Measurements from ENCODE around the gene EARS2.
A peak's percentile ranks its signal among the peaks of the same experiment; 100 is the strongest.
"Not testable (repeated sequence)": the region's sequence is repeated elsewhere in the genome, so short reads cannot be mapped to it uniquely, and the experiment has no call there.

EARS2 gene

GRCh38 chr16:23556881-23557778 is at the start of gene EARS2, which contains the start of gene UBFD1:
TSS of gene EARS2 (minus strand) at chr16:23557350. CDS start at chr16:23557343, 7 bp downstream.
TSS of gene UBFD1 (plus strand) at chr16:23557727. CDS start at chr16:23557743, 16 bp downstream.
- WGBS (ENCODE audit: insufficient coverage, insufficient read length): no CpG with 5 or more reads among the region's 65 CpGs
- Histone ChIP-seq H3K36me3 (ENCODE audit: control insufficient read depth, insufficient read depth, low read length) (peaks cover 11% of the 10 kb centered on the region), H3K27me3 (ENCODE audit: control insufficient read depth, insufficient read depth, low read length) (no peaks in the 10 kb centered on the region), H3K9me3 (ENCODE audit: control insufficient read depth, insufficient read depth, low read length) (no peaks in the 10 kb centered on the region), H3K27ac (ENCODE audit: low read length) (no peak within 1 kb of the TSS), H3K4me1 (ENCODE audit: control insufficient read depth, insufficient read depth, low read length) (no peaks in the 10 kb centered on the region), H3K4me3 (ENCODE audit: low read length) (peak within 1 kb of the TSS; percentile 92)
- DNase-seq (ENCODE audit: low read depth, low spot score): peak; percentile 93

GRCh38 chr16:23597003-23597756 is 40.0 kb upstream of the EARS2 start:
- no peaks in the 10 kb centered on the region for H3K9me3 ChIP-seq (ENCODE audit: control insufficient read depth, insufficient read depth, low read length)
- H3K4me1 ChIP-seq (ENCODE audit: control insufficient read depth, insufficient read depth, low read length): no peaks in the 10 kb centered on the region
- no peak overlapping the region for H3K27ac ChIP-seq (ENCODE audit: low read length)
- peak; percentile 9 for DNase-seq (ENCODE audit: low read depth, low spot score)
- H3K4me3 ChIP-seq (ENCODE audit: low read length): no peak overlapping the region
- no CpG with 5 or more reads among the region's 11 CpGs for WGBS (ENCODE audit: insufficient coverage, insufficient read length)
- H3K36me3 ChIP-seq (ENCODE audit: control insufficient read depth, insufficient read depth, low read length): no peaks in the 10 kb centered on the region
- H3K27me3 ChIP-seq (ENCODE audit: control insufficient read depth, insufficient read depth, low read length): no peaks in the 10 kb centered on the region

- H3K9me3 ChIP-seq (ENCODE audit: control insufficient read depth, insufficient read depth, low read length): no peaks in the 10 kb centered on the region
- H3K4me1 ChIP-seq (ENCODE audit: control insufficient read depth, insufficient read depth, low read length): no peaks in the 10 kb centered on the region
- DNase-seq (ENCODE audit: low read depth, low spot score): peak; percentile 76
- H3K27ac ChIP-seq (ENCODE audit: low read length): no peak within 1 kb of the TSS
- no CpG with 5 or more reads among the region's 67 CpGs for WGBS (ENCODE audit: insufficient coverage, insufficient read length)
- H3K4me3 ChIP-seq (ENCODE audit: low read length): peak within 1 kb of the TSS; percentile 74
- no peaks in the 10 kb centered on the region for H3K27me3 ChIP-seq (ENCODE audit: control insufficient read depth, insufficient read depth, low read length)
- H3K36me3 ChIP-seq (ENCODE audit: control insufficient read depth, insufficient read depth, low read length): no peaks in the 10 kb centered on the region
These were observed 39.0 kb upstream of the EARS2 start, which contains the start of gene NDUFAB1 for GRCh38 chr16:23595951-23596720. TSS of gene NDUFAB1 (minus strand) at chr16:23596316. CDS start at chr16:23596290, 26 bp downstream.

- Histone ChIP-seq H3K4me3 (ENCODE audit: low read length) (peak overlapping the region; percentile 74), H3K36me3 (ENCODE audit: control insufficient read depth, insufficient read depth, low read length) (peaks cover under 1% of the 10 kb centered on the region; the same call in 1 of the 2 replicates), H3K27ac (ENCODE audit: low read length) (no peak overlapping the region), H3K9me3 (ENCODE audit: control insufficient read depth, insufficient read depth, low read length) (no peaks in the 10 kb centered on the region), H3K27me3 (ENCODE audit: control insufficient read depth, insufficient read depth, low read length) (no peaks in the 10 kb centered on the region), H3K4me1 (ENCODE audit: control insufficient read depth, insufficient read depth, low read length) (no peaks in the 10 kb centered on the region)
- WGBS (ENCODE audit: insufficient coverage, insufficient read length): no CpG with 5 or more reads among the region's 34 CpGs
- DNase-seq (ENCODE audit: low read depth, low spot score): no peak
These were observed 38.2 kb upstream of the EARS2 start for GRCh38 chr16:23595246-23595950.

- H3K27ac ChIP-seq (ENCODE audit: low read length): no peak overlapping the region
- WGBS (ENCODE audit: insufficient coverage, insufficient read length): no CpG with 5 or more reads among the region's 12 CpGs
- no peak overlapping the region for H3K4me3 ChIP-seq (ENCODE audit: low read length)
- H3K36me3 ChIP-seq (ENCODE audit: control insufficient read depth, insufficient read depth, low read length): peaks cover 6% of the 10 kb centered on the region
- H3K4me1 ChIP-seq (ENCODE audit: control insufficient read depth, insufficient read depth, low read length): no peaks in the 10 kb centered on the region
- H3K9me3 ChIP-seq (ENCODE audit: control insufficient read depth, insufficient read depth, low read length): no peaks in the 10 kb centered on the region
- H3K27me3 ChIP-seq (ENCODE audit: control insufficient read depth, insufficient read depth, low read length): no peaks in the 10 kb centered on the region
- no peak for DNase-seq (ENCODE audit: low read depth, low spot score)
These were observed 37.0 kb upstream of the EARS2 start for GRCh38 chr16:23594186-23594585.

GRCh38 chr16:23590181-23590580 is 33.0 kb upstream of the EARS2 start:
- no peaks in the 10 kb centered on the region for H3K4me1 ChIP-seq (ENCODE audit: control insufficient read depth, insufficient read depth, low read length)
- no peak overlapping the region for H3K27ac ChIP-seq (ENCODE audit: low read length)
- WGBS (ENCODE audit: insufficient coverage, insufficient read length): no CpG with 5 or more reads among the region's 3 CpGs
- no peak overlapping the region for H3K4me3 ChIP-seq (ENCODE audit: low read length)
- H3K27me3 ChIP-seq (ENCODE audit: control insufficient read depth, insufficient read depth, low read length): no peaks in the 10 kb centered on the region
- H3K36me3 ChIP-seq (ENCODE audit: control insufficient read depth, insufficient read depth, low read length): peaks cover 13% of the 10 kb centered on the region
- no peaks in the 10 kb centered on the region for H3K9me3 ChIP-seq (ENCODE audit: control insufficient read depth, insufficient read depth, low read length)
- DNase-seq (ENCODE audit: low read depth, low spot score): no peak

- H3K9me3 ChIP-seq (ENCODE audit: control insufficient read depth, insufficient read depth, low read length): no peaks in the 10 kb centered on the region
- H3K4me3 ChIP-seq (ENCODE audit: low read length): no peak overlapping the region
- H3K36me3 ChIP-seq (ENCODE audit: control insufficient read depth, insufficient read depth, low read length): peaks cover 17% of the 10 kb centered on the region
- DNase-seq (ENCODE audit: low read depth, low spot score): no peak
- H3K27me3 ChIP-seq (ENCODE audit: control insufficient read depth, insufficient read depth, low read length): no peaks in the 10 kb centered on the region
- no CpG with 5 or more reads among the region's 5 CpGs for WGBS (ENCODE audit: insufficient coverage, insufficient read length)
- H3K27ac ChIP-seq (ENCODE audit: low read length): no peak overlapping the region
- no peaks in the 10 kb centered on the region for H3K4me1 ChIP-seq (ENCODE audit: control insufficient read depth, insufficient read depth, low read length)
These were observed 30.6 kb upstream of the EARS2 start for GRCh38 chr16:23587726-23588125.

GRCh38 chr16:23584186-23585076 is 27.3 kb upstream of the EARS2 start:
- Histone ChIP-seq H3K36me3 (ENCODE audit: control insufficient read depth, insufficient read depth, low read length) (peaks cover 20% of the 10 kb centered on the region; the same call in 1 of the 2 replicates), H3K27me3 (ENCODE audit: control insufficient read depth, insufficient read depth, low read length) (no peaks in the 10 kb centered on the region), H3K4me3 (ENCODE audit: low read length) (no peak overlapping the region), H3K4me1 (ENCODE audit: control insufficient read depth, insufficient read depth, low read length) (no peaks in the 10 kb centered on the region), H3K9me3 (ENCODE audit: control insufficient read depth, insufficient read depth, low read length) (no peaks in the 10 kb centered on the region), H3K27ac (ENCODE audit: low read length) (no peak overlapping the region)
- DNase-seq (ENCODE audit: low read depth, low spot score): no peak
- no CpG with 5 or more reads among the region's 14 CpGs for WGBS (ENCODE audit: insufficient coverage, insufficient read length)

GRCh38 chr16:23583271-23583670 is 26.1 kb upstream of the EARS2 start:
- DNase-seq (ENCODE audit: low read depth, low spot score); H3K4me1 ChIP-seq (ENCODE audit: control insufficient read depth, insufficient read depth, low read length); H3K27ac ChIP-seq (ENCODE audit: low read length); H3K4me3 ChIP-seq (ENCODE audit: low read length); H3K27me3 ChIP-seq (ENCODE audit: control insufficient read depth, insufficient read depth, low read length); H3K9me3 ChIP-seq (ENCODE audit: control insufficient read depth, insufficient read depth, low read length): not testable (repeated sequence)
- WGBS (ENCODE audit: insufficient coverage, insufficient read length): no CpG with 5 or more reads among the region's 30 CpGs
- peaks cover 15% of the 10 kb centered on the region for H3K36me3 ChIP-seq (ENCODE audit: control insufficient read depth, insufficient read depth, low read length)
